ENCODE data around the gene SYT17.

GRCh38 chr16:19174478-19174877 is 6.4 kb downstream of the SYT17 start:
- TF ChIP-seq RARB (CRISPR knock-in tag; IDR thresholded peaks at IDR 0.05) (no peak), TOX (CRISPR knock-in tag; IDR thresholded peaks at IDR 0.05; ENCODE audit: borderline replicate concordance) (no peak), ARNTL (CRISPR knock-in tag; IDR thresholded peaks at IDR 0.05; ENCODE audit: borderline replicate concordance, low read depth) (no peak), OSR1 (CRISPR knock-in tag; IDR thresholded peaks at IDR 0.05) (no peak)
